ENCODE measurements around the gene DLG2. TPM values are rescaled to one million over a fixed set of nuclear protein-coding genes. Genes with fewer than 3 reads are reported as not detected.
A peak's percentile ranks its signal among the peaks of the same experiment; 100 is the strongest.

The DLG2 gene
- total and polyA plus RNA-seq, 2 of the 4 experiments (the other 2 are of a cell fraction) = 0.31 to 0.36 TPM

DNA sequence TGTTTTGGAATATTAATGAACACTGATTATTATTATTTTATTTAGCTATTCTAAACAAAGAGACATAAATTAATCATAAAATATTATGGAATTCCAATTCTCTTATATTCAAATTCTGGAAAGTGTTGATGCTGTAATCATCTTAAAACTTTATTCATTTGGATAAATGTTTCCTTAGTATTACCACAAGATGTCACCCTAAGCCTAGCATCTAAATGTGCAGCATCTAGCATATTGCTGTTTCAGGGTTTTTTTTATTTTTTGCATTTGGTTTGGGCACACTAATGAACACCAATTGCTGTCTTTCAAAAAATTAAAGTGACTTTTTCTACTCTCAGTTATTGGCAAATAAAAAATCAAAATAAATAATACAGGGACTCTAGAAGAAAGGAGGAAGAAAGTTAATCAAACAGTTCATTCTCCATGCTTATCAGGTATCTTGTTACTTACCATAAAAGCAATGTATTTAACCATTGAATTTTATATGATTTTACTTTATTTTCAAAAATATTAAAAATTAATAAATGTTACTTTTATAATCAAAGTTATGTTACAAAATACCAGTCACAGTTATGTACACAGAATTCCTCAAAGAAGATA, 31.8 kb downstream of the DLG2 start:
- no TSS peak for BruUV-seq (replicated peaks)
- Histone ChIP-seq H3K79me1 (ENCODE audit: low read depth in 1 of 2, low read length in 2 of 2) (no peaks in the 10 kb centered on the region), H4K8ac (ENCODE audit: low read depth in 2 of 2, low read length in 2 of 2) (no peak overlapping the region), H4K5ac (ENCODE audit: low read depth, low read length) (no peak overlapping the region), H3K4me2 (ENCODE audit: low read depth, low read length) (no peak overlapping the region), H3K9me3 (ENCODE audit: control insufficient read depth, insufficient read depth, low read length) (no peaks in the 10 kb centered on the region), H4K91ac (ENCODE audit: insufficient read depth, low read depth, low read length) (no peak overlapping the region), H2AK5ac (ENCODE audit: low read depth, low read length) (no peak overlapping the region), H3K4me3 (ENCODE audit: insufficient read depth, low read depth, low read length) (no peak overlapping the region), H3K27me3 (ENCODE audit: control insufficient read depth, insufficient read depth, low read length) (no peaks in the 10 kb centered on the region; the same call in 1 of the 2 replicates), H3K4ac (ENCODE audit: low read depth, low read length) (no peak overlapping the region), H3K14ac (replicated peaks; ENCODE audit: low read depth, low read length) (no peak overlapping the region), H2BK5ac (ENCODE audit: low read depth, low read length, poor library complexity, severe bottlenecking) (no peak overlapping the region), H2AK9ac (replicated peaks; ENCODE audit: low read depth, low read length, poor library complexity) (no peak overlapping the region), H3K56ac (ENCODE audit: extremely low read depth, insufficient read depth, low read length) (no peak overlapping the region), H2BK20ac (ENCODE audit: low read depth, low read length) (no peak overlapping the region), H3K36me3 (ENCODE audit: control insufficient read depth, insufficient read depth, low read length) (no peaks in the 10 kb centered on the region), H4K20me1 (ENCODE audit: insufficient read depth, low read length) (no peaks in the 10 kb centered on the region), H2BK120ac (ENCODE audit: low read depth, low read length) (no peak overlapping the region), H3K9ac (ENCODE audit: low read depth, low read length) (no peak overlapping the region), H3K18ac (ENCODE audit: low read depth, low read length) (no peak overlapping the region), H3K4me1 (ENCODE audit: control insufficient read depth, insufficient read depth, low read length) (no peaks in the 10 kb centered on the region), H2AFZ (replicated peaks; ENCODE audit: low read length, poor library complexity) (no peak overlapping the region), H3K23ac (ENCODE audit: low read depth, low read length) (no peak overlapping the region), H2BK15ac (ENCODE audit: low read depth, low read length) (no peak overlapping the region), H3K9me1 (ENCODE audit: insufficient read depth, low read length) (no peaks in the 10 kb centered on the region), H3K27ac (ENCODE audit: insufficient read depth, low read length) (no peak overlapping the region)
- dilution Hi-C loops (cut with HindIII; ENCODE audit: low sequenced_read_pairs, unreplicated experiment) = no loop called here
- in situ Hi-C loops (cut with MboI; ENCODE audit: low sequenced_read_pairs) = loop anchor here (25.0 kb wide), 1 partner anchor 1758 kb away; no protein-coding TSS in a partner anchor
- no peak for TF ChIP-seq NFE2L2 (IDR thresholded peaks at IDR 0.05; ENCODE audit: low read depth, low read length)
- peak; percentile 69 for TF ChIP-seq SMC3 (IDR thresholded peaks at IDR 0.05; ENCODE audit: low read depth, low read length)
- no peak for TF ChIP-seq CEBPB (IDR thresholded peaks at IDR 0.05; ENCODE audit: low read depth, low read length)
- TF ChIP-seq FOS (IDR thresholded peaks at IDR 0.05; ENCODE audit: low read depth, low read length) = no peak
- TF ChIP-seq, protein P1, sequence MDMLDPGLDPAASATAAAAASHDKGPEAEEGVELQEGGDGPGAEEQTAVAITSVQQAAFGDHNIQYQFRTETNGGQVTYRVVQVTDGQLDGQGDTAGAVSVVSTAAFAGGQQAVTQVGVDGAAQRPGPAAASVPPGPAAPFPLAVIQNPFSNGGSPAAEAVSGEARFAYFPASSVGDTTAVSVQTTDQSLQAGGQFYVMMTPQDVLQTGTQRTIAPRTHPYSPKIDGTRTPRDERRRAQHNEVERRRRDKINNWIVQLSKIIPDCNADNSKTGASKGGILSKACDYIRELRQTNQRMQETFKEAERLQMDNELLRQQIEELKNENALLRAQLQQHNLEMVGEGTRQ (IDR thresholded peaks at IDR 0.05; ENCODE audit: low read depth, low read length) = no peak
- TF ChIP-seq, protein P2, sequence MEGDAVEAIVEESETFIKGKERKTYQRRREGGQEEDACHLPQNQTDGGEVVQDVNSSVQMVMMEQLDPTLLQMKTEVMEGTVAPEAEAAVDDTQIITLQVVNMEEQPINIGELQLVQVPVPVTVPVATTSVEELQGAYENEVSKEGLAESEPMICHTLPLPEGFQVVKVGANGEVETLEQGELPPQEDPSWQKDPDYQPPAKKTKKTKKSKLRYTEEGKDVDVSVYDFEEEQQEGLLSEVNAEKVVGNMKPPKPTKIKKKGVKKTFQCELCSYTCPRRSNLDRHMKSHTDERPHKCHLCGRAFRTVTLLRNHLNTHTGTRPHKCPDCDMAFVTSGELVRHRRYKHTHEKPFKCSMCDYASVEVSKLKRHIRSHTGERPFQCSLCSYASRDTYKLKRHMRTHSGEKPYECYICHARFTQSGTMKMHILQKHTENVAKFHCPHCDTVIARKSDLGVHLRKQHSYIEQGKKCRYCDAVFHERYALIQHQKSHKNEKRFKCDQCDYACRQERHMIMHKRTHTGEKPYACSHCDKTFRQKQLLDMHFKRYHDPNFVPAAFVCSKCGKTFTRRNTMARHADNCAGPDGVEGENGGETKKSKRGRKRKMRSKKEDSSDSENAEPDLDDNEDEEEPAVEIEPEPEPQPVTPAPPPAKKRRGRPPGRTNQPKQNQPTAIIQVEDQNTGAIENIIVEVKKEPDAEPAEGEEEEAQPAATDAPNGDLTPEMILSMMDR (conservative IDR thresholded peaks at IDR 0.05; ENCODE audit: low read depth, low read length) = peak; percentile 70
- TF ChIP-seq, protein P3, sequence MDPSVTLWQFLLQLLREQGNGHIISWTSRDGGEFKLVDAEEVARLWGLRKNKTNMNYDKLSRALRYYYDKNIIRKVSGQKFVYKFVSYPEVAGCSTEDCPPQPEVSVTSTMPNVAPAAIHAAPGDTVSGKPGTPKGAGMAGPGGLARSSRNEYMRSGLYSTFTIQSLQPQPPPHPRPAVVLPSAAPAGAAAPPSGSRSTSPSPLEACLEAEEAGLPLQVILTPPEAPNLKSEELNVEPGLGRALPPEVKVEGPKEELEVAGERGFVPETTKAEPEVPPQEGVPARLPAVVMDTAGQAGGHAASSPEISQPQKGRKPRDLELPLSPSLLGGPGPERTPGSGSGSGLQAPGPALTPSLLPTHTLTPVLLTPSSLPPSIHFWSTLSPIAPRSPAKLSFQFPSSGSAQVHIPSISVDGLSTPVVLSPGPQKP (IDR thresholded peaks at IDR 0.05; ENCODE audit: borderline replicate concordance, low read depth, low read length) = no peak
- no peak for TF ChIP-seq MXI1 (IDR thresholded peaks at IDR 0.05; ENCODE audit: borderline replicate concordance, low read depth, low read length)
- no peak for TF ChIP-seq RCOR1 (IDR thresholded peaks at IDR 0.05; ENCODE audit: insufficient replicate concordance, low read length)
- TF ChIP-seq RAD21 (IDR thresholded peaks at IDR 0.05; ENCODE audit: low read length) = peak; percentile 92
- no peak for TF ChIP-seq POLR2A (IDR thresholded peaks at IDR 0.05; ENCODE audit: low read depth, low read length)
- no peak for TF ChIP-seq BHLHE40 (IDR thresholded peaks at IDR 0.05; ENCODE audit: low read depth, low read length)
- TF ChIP-seq RFX5 (IDR thresholded peaks at IDR 0.05; ENCODE audit: low read depth, low read length) = no peak
- no peak for TF ChIP-seq CHD1 (IDR thresholded peaks at IDR 0.05; ENCODE audit: low read depth, low read length)
- peak; percentile 80 for TF ChIP-seq MAFK (IDR thresholded peaks at IDR 0.05; ENCODE audit: low read depth, low read length)
- ChIA-PET POLR2A (ENCODE audit: unreplicated experiment) (no interaction called here), CTCF (interaction anchor here (0.5 to 1.0 kb wide), 4 partner anchors 28 to 105 kb away, joined by 3 to 11 read pairs (median 3); partner anchors contain the start of gene DLG2)
- ATAC-seq (ENCODE audit: low read depth) (peak; percentile 79), DNase-seq (peak; percentile 63)
- intact Hi-C loops (cut with micrococcal nuclease) = loop anchor here (1.0 to 5.0 kb wide), 6 partner anchors 32 to 697 kb away; partner anchors contain the start of gene DLG2

Data from IMR-90 (cell line).